HG02943 (cell line): ENCODE results near the gene PCDHA11.
"Not testable (repeated sequence)": the region's sequence is repeated elsewhere in the genome, so short reads cannot be mapped to it uniquely, and the experiment has no call there.

ENCODE experiments used
- ATAC-seq: cut with Tn5 transposase; IDR thresholded peaks from one replicate; pipeline ENCODE4 v1.9.1; 2021; ENCODE audit warnings: mild to moderate bottlenecking, low read depth, moderate library complexity; ENCODE audit not compliant: unreplicated experiment

The PCDHA11 gene

GRCh38 chr5:140849831-140850634 lies 18.7 kb upstream of the PCDHA11 start:
- not testable (repeated sequence) for ATAC-seq

GRCh38 chr5:140855772-140856674 lies 12.7 kb upstream of the PCDHA11 start, which contains the start of gene PCDHA10:
Gene PCDHA10, plus strand, starts transcription at chr5:140855897. Its CDS starts 152 bp downstream, at chr5:140856049.
- ATAC-seq: no peak

GRCh38 chr5:140857177-140857986 lies 11.4 kb upstream of the PCDHA11 start:
- ATAC-seq: no peak

GRCh38 chr5:140857987-140858240 lies 10.8 kb upstream of the PCDHA11 start:
- no peak for ATAC-seq

- no peak for ATAC-seq
Observed at GRCh38 chr5:140862441-140863295, 6.1 kb upstream of the PCDHA11 start.

- no peak for ATAC-seq
Observed at GRCh38 chr5:140869555-140869886, 764 bp downstream of the PCDHA11 start.

- ATAC-seq: no peak
Observed at GRCh38 chr5:140870221-140871201, 1.8 kb downstream of the PCDHA11 start.

GRCh38 chr5:140875085-140876065 lies 6.6 kb downstream of the PCDHA11 start, which contains the start of gene PCDHA12:
Gene PCDHA12, plus strand, starts transcription at chr5:140875308. Its CDS starts 165 bp downstream, at chr5:140875473.
- ATAC-seq: no peak

- not testable (repeated sequence) for ATAC-seq
Observed at GRCh38 chr5:140876541-140877261, 7.9 kb downstream of the PCDHA11 start.

GRCh38 chr5:140877262-140877581 lies 8.5 kb downstream of the PCDHA11 start:
- no peak for ATAC-seq

GRCh38 chr5:140881889-140882590 lies 13.3 kb downstream of the PCDHA11 start, which contains the start of gene PCDHA13:
Gene PCDHA13, plus strand, starts transcription at chr5:140882124. Its CDS starts 145 bp downstream, at chr5:140882269.
- ATAC-seq: no peak

- no peak for ATAC-seq
Observed at GRCh38 chr5:140882591-140882899, 13.8 kb downstream of the PCDHA11 start.

- no peak for ATAC-seq
Observed at GRCh38 chr5:140883373-140883772, 14.6 kb downstream of the PCDHA11 start.

GRCh38 chr5:140883927-140884697 lies 15.4 kb downstream of the PCDHA11 start:
- ATAC-seq: no peak

GRCh38 chr5:140916325-140916724 lies 47.6 kb downstream of the PCDHA11 start:
- ATAC-seq: no peak
